NCI-H748 treated with DMSO at 0.1 percent for 48 hours (cell line): Measurements from ENCODE around the gene SMIM24.

Experiments used
- DNase-seq: peaks from one replicate; lab custom pipeline; 2025; lab: John Stamatoyannopoulos, UW

The SMIM24 gene

GRCh38 chr19:3474010-3474409 lies 6.3 kb downstream of the SMIM24 start:
- no peak for DNase-seq

GRCh38 chr19:3471954-3472655 lies 8.2 kb downstream of the SMIM24 start:
- no peak for DNase-seq

GRCh38 chr19:3470500-3471128 lies 9.7 kb downstream of the SMIM24 start:
- no peak for DNase-seq

GRCh38 chr19:3469638-3470499 lies 10.5 kb downstream of the SMIM24 start:
- no peak for DNase-seq

- no peak for DNase-seq
These were observed 12.1 kb downstream of the SMIM24 start for GRCh38 chr19:3468211-3468610.

GRCh38 chr19:3467437-3468198 lies 12.7 kb downstream of the SMIM24 start:
- no peak for DNase-seq

GRCh38 chr19:3466635-3467034 lies 13.7 kb downstream of the SMIM24 start:
- DNase-seq, result no peak

GRCh38 chr19:3465552-3465951 lies 14.8 kb downstream of the SMIM24 start:
- DNase-seq, result no peak

GRCh38 chr19:3464587-3465235 lies 15.6 kb downstream of the SMIM24 start:
- no peak for DNase-seq

- no peak for DNase-seq
These were observed 16.4 kb downstream of the SMIM24 start for GRCh38 chr19:3463714-3464586.

- DNase-seq, result no peak
These were observed 17.2 kb downstream of the SMIM24 start for GRCh38 chr19:3462991-3463713.

- no peak for DNase-seq
These were observed 20.3 kb downstream of the SMIM24 start for GRCh38 chr19:3459965-3460582.

- DNase-seq, result no peak
These were observed 21.0 kb downstream of the SMIM24 start for GRCh38 chr19:3459089-3459881.

GRCh38 chr19:3458229-3459088 lies 21.9 kb downstream of the SMIM24 start:
- no peak for DNase-seq

- no peak for DNase-seq
These were observed 22.6 kb downstream of the SMIM24 start for GRCh38 chr19:3457528-3458228.

GRCh38 chr19:3456925-3457527 lies 23.3 kb downstream of the SMIM24 start:
- no peak for DNase-seq
